ENCODE measurements around the gene LDAH.

Gene LDAH

GRCh38 chr2:20696366-20696765 lies 126.5 kb downstream of the LDAH start:
- no peak overlapping the region for H3K4me3 ChIP-seq (ENCODE audit: low read length)
- no peak for DNase-seq (ENCODE audit: low read depth)
- TF ChIP-seq CTCF (IDR thresholded peaks at IDR 0.05; ENCODE audit: insufficient read depth, low read depth, low read length, missing control alignments): no peak

DNA sequence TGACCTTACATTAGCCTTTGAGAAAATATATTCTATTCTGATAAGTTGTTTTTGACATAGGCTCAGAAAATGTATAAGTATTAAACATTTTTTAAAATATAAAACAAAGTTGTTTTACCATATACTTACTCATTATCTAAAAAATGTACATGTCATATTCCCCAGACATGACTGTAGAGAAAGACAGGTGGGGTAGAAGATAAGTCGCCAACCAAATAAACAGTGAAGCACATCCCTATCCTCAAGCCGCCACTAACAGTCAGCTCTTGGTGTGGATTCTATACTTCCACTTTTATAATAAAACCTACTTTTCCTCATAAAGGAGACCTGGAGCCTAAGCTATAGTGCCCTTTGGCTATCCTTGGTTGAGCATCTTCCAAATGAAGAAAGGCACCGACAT lies 129.6 kb downstream of the LDAH start:
- no peak for TF ChIP-seq CTCF (IDR thresholded peaks at IDR 0.05; ENCODE audit: insufficient read depth, low read depth, low read length, missing control alignments)
- no peak for DNase-seq (ENCODE audit: low read depth)
- H3K4me3 ChIP-seq (ENCODE audit: low read length): no peak overlapping the region

GRCh38 chr2:20692081-20692480 lies 130.8 kb downstream of the LDAH start:
- DNase-seq (ENCODE audit: low read depth): no peak
- TF ChIP-seq CTCF (IDR thresholded peaks at IDR 0.05; ENCODE audit: insufficient read depth, low read depth, low read length, missing control alignments): no peak
- H3K4me3 ChIP-seq (ENCODE audit: low read length): no peak overlapping the region

GRCh38 chr2:20691076-20691734 lies 131.7 kb downstream of the LDAH start:
- DNase-seq (ENCODE audit: low read depth): no peak
- TF ChIP-seq CTCF (IDR thresholded peaks at IDR 0.05; ENCODE audit: insufficient read depth, low read depth, low read length, missing control alignments): no peak
- H3K4me3 ChIP-seq (ENCODE audit: low read length): no peak overlapping the region

DNA sequence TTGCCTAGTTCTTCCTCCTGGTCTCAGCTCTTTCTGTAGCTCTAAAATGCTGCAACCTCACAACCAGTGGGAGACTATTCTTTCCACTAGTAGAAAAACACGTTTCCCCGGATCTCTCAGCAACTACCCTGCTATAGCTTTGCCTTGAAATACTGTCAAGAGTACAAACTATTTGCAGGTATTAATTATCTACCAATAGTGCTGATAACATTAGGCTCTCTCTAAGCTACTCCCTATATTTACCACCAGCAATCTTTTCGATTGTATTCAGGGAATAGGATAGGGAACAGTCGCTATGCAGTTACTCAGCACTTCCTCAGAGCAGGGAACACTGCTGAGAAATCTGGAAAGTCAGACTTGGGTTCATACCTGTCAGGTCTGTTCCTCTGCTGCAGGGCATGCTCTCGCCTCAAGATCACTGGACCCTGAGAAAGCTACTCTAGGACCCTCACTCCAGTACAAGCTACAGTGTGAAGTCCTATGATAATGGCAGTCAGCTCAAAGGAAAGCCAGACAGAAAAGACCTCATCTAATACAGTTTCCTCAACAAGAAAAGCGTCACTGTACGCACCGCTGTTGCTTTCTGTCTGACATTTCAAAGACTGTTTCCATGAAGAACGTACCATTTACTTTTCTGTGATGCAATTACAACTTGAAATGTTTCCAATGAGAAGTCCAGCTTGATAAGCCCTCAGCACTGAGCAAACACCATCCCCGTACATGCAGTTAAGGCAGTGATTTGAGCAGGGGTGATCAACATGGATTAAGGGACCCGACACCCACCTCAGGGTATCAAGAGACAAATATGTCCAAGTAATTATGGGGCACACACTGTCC lies 133.3 kb downstream of the LDAH start:
- DNase-seq (ENCODE audit: low read depth): no peak
- no peak overlapping the region for H3K4me3 ChIP-seq (ENCODE audit: low read length)
- no peak for TF ChIP-seq CTCF (IDR thresholded peaks at IDR 0.05; ENCODE audit: insufficient read depth, low read depth, low read length, missing control alignments)

DNA sequence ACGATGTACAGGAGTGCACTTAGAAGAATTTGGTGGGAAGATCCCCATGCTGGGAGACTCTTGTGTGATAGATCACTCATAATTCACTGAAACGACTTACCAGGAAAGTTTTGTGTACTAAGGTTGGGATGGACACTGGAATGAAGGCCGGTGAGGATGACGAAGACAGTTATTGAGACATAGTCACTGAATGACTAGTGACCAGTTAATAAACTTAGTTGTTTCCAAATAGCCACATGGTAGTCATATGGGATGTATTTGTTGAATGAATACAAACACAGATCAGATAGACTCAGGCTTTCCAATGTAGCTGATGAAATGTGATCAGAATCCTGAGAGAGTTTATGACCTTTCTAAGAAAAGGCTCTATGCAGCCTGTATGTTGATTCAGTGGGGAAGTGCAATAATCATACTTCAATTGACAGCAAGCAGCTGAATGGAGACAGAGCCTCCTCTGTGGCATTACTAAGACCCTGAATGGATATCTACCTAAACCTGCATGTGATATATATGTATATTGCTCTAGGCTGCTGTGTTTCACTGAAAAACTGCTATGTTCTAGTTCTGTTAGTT lies 135.6 kb downstream of the LDAH start:
- H3K4me3 ChIP-seq (ENCODE audit: low read length): no peak overlapping the region
- no peak for TF ChIP-seq CTCF (IDR thresholded peaks at IDR 0.05; ENCODE audit: insufficient read depth, low read depth, low read length, missing control alignments)
- DNase-seq (ENCODE audit: low read depth): no peak

All from epithelial cell of esophagus (primary cell).